ENCODE data around the gene LHPP.

GRCh38 chr10:124449170-124450011 is 12.2 kb upstream of the LHPP start:
- TF ChIP-seq CTCF (IDR thresholded peaks at IDR 0.05) (no peak), EP300 (IDR thresholded peaks at IDR 0.05; ENCODE audit: low read depth) (no peak), POLR2A (IDR thresholded peaks at IDR 0.05) (no peak)

Data from transverse colon (tissue), 3 donors.